ENCODE results near the gene ACBD6.

Gene ACBD6

DNA sequence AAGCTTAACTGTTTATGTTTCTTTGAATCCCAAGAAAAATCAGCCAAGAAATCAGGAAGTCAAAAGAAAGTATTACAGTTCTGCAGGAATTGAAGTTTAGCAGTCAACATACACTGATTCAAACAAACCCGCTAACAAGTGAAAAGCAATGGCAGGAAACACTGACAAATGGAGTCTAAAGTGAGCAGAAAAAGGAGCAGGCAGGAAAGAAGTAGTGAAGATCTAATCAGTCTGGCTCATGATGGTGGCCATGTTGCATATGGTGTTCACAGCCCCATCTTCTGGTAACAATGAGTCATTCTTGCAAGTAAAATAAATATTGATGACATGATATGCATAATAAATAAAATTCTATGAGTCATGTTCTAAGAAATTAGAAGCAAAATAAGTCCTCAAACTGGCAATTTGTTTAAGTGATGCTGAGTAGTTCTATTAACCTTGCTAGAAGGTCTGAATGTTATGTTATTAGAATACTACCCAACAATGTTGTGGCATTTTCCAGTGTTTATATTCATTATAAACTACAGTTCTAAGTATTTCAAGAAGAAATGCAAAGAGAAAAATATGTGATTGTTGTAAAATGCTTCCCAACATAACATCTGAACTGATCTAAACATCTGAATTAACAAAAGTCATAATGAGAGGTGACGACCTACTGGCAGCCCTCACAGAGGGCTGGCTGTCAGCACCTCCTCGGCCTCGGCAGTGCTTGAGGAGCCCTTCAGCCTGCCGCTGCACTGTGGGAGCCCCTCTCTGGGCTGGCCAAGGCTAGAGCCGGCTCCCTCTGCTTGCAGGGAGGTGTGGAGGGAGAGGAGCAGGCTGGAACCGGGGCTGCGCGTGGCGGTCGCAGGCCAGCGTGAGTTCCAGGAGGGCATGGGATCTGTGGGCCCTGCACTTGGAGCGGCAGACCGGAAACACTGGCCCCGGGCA, 5.7 kb upstream of the ACBD6 start:
- no peaks in the 10 kb centered on the region; the same call in none of the 2 replicates for H3K4me1 ChIP-seq (ENCODE audit: control insufficient read depth, insufficient read depth, low read length)
- H3K4me3 ChIP-seq (ENCODE audit: low read length): no peak overlapping the region
- H3K27me3 ChIP-seq (ENCODE audit: control insufficient read depth, insufficient read depth, low read length): no peaks in the 10 kb centered on the region
- peaks cover 2% of the 10 kb centered on the region for H3K9me3 ChIP-seq (ENCODE audit: control insufficient read depth, insufficient read depth, low read length)
- no peak overlapping the region for H3K27ac ChIP-seq (ENCODE audit: low read length)
- DNase-seq (ENCODE audit: low read depth, low spot score): no peak
- H3K36me3 ChIP-seq (ENCODE audit: control insufficient read depth, insufficient read depth, low read length): no peaks in the 10 kb centered on the region
- no CpG with 5 or more reads among the region's 15 CpGs for WGBS (ENCODE audit: insufficient coverage, insufficient read length)

DNA sequence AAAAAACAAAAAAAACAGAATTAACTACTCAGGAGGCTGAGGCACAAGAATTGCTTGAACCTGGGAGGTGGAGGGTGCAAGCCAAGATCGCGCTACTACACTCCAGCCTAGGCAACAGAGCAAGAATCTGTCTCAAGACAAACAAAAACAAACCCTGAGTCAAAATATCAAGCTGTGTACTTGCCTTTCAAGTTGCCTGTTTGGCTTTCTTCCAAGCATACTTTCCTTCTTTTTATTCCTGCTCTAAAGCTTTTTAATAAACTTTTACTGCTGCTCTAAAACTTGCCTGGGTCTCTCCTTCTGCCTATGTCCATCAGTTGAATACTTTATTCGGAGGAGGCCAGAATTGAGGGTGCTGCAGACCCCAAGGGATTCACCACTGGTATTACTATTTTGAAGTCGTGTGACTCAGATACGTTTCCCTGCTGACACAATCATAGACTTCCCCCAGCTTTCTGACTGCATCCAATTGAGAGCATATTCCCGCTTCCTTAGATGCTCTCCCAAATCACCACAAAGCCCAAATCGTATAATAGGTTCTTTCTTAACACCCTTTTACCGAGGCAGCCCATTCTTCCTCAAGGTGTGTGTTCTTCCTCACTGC, 3.5 kb upstream of the ACBD6 start:
- H3K4me3 ChIP-seq (ENCODE audit: low read length): no peak overlapping the region
- no peaks in the 10 kb centered on the region for H3K36me3 ChIP-seq (ENCODE audit: control insufficient read depth, insufficient read depth, low read length)
- H3K27ac ChIP-seq (ENCODE audit: low read length): no peak overlapping the region
- no peak for DNase-seq (ENCODE audit: low read depth, low spot score)
- no peaks in the 10 kb centered on the region for H3K27me3 ChIP-seq (ENCODE audit: control insufficient read depth, insufficient read depth, low read length)
- peaks cover 2% of the 10 kb centered on the region for H3K9me3 ChIP-seq (ENCODE audit: control insufficient read depth, insufficient read depth, low read length)
- WGBS (ENCODE audit: insufficient coverage, insufficient read length): no CpG with 5 or more reads among the region's 8 CpGs
- H3K4me1 ChIP-seq (ENCODE audit: control insufficient read depth, insufficient read depth, low read length): 0 out of 2 replicates have a peak, but pooled peaks cover 2% of the 10 kb centered on the region

DNA sequence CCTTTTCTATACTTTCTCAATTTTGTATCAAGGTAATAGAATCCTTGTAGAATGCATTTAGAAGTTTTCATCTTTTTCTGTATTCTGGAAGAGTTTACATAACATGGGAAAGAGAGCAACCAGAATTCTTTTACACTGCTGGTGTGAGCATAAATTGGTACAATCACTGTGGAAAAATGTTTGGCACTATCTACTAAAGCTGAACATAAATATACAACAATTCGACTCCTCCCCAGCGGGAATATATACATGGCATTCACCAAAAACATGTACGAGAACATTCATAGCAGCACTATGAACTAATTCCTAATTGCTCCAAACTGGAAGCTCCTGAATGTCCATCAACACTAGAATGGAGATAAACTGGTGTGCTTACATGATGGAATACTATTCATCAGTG, 1.8 kb upstream of the ACBD6 start:
- Histone ChIP-seq H3K4me1 (ENCODE audit: control insufficient read depth, insufficient read depth, low read length) (0 out of 2 replicates have a peak, but pooled peaks cover 2% of the 10 kb centered on the region), H3K27me3 (ENCODE audit: control insufficient read depth, insufficient read depth, low read length) (no peaks in the 10 kb centered on the region), H3K4me3 (ENCODE audit: low read length) (no peak overlapping the region), H3K27ac (ENCODE audit: low read length) (no peak overlapping the region), H3K36me3 (ENCODE audit: control insufficient read depth, insufficient read depth, low read length) (no peaks in the 10 kb centered on the region), H3K9me3 (ENCODE audit: control insufficient read depth, insufficient read depth, low read length) (peaks cover 2% of the 10 kb centered on the region)
- DNase-seq (ENCODE audit: low read depth, low spot score): no peak
- WGBS (ENCODE audit: insufficient coverage, insufficient read length): no CpG with 5 or more reads among the region's 3 CpGs

DNA sequence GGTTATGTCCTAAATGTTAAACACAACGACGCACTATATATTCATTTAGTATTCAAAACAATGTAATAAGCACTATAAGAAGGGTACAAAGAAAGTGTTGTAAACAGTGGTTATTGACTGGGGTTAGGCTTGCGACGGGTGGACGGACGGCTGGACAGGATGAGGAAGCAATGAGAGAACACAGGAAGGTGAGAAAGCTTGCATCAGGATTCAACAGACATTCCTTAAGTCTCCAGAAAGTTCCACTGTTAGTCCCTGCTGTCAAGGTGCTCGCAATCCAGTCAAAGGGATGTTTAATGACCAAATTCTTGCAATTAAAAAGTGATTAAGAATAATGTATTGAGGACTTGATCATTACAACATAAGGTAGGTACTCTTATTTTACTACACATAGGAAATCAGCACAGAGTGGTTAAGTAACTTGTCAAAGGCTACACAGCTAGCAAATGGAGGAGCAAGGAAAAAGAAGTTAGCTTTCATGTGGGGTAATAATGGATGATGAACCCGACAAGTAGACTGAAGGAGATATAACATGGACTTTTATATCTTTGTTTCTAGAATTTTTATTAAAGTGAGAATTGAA, 994 bp upstream of the ACBD6 start:
- no CpG with 5 or more reads among the region's 8 CpGs for WGBS (ENCODE audit: insufficient coverage, insufficient read length)
- Histone ChIP-seq H3K4me3 (ENCODE audit: low read length) (peak overlapping the region; percentile 66; the same call in 1 of the 2 replicates), H3K36me3 (ENCODE audit: control insufficient read depth, insufficient read depth, low read length) (no peaks in the 10 kb centered on the region), H3K27me3 (ENCODE audit: control insufficient read depth, insufficient read depth, low read length) (no peaks in the 10 kb centered on the region), H3K4me1 (ENCODE audit: control insufficient read depth, insufficient read depth, low read length) (0 out of 2 replicates have a peak, but pooled peaks cover 2% of the 10 kb centered on the region), H3K9me3 (ENCODE audit: control insufficient read depth, insufficient read depth, low read length) (peaks cover 1% of the 10 kb centered on the region), H3K27ac (ENCODE audit: low read length) (no peak overlapping the region)
- no peak for DNase-seq (ENCODE audit: low read depth, low spot score)

DNA sequence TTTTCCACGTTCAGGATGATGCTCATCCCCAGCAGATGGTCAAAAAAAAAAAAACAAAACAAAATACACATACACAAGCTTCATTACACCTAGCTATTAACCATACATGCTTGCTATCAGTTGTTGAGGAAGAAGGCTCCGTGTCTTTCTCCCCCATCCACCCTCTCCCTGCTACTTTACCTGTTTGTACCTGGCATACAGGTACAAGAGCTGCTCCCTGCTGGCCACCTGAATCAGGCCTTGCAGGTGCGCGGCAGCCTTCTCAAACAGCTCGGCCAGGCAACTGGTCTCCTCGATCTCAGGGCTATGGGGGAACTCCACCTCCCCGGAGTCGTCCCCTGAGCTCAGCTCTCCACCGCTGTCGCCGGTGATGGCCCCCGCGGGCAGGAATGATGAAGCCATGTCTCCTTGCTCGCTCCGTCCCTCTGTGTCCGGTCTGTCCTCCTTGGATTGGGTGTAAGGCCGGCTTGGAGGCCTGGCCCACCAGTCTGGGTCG, 464 bp downstream of the ACBD6 start:
- no peaks in the 10 kb centered on the region for H3K9me3 ChIP-seq (ENCODE audit: control insufficient read depth, insufficient read depth, low read length)
- no peak overlapping the region for H3K27ac ChIP-seq (ENCODE audit: low read length)
- no peaks in the 10 kb centered on the region for H3K27me3 ChIP-seq (ENCODE audit: control insufficient read depth, insufficient read depth, low read length)
- no peak for DNase-seq (ENCODE audit: low read depth, low spot score)
- no CpG with 5 or more reads among the region's 18 CpGs for WGBS (ENCODE audit: insufficient coverage, insufficient read length)
- peak overlapping the region; percentile 66 for H3K4me3 ChIP-seq (ENCODE audit: low read length)
- H3K4me1 ChIP-seq (ENCODE audit: control insufficient read depth, insufficient read depth, low read length): 0 out of 2 replicates have a peak, but pooled peaks cover 2% of the 10 kb centered on the region
- H3K36me3 ChIP-seq (ENCODE audit: control insufficient read depth, insufficient read depth, low read length): no peaks in the 10 kb centered on the region

DNA sequence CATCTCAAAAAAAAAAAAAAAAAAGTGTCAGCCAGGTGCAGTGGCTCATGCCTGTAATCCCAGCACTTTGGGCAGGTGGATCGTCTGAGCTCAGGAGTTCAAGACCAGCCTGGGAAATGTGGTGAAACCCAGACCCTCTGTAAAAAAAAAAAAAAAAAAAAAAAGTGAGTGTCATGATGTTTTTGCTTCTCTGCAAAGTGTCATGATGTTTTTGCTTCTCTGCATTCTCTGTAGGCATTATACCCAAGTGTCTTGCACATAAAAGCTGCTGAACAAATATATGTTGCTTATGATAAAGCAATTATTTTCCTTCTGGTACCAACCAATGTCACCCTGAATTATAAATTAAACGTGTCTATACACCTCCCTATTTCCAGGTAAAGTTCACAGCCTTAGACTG, 1.7 kb downstream of the ACBD6 start:
- DNase-seq (ENCODE audit: low read depth, low spot score): no peak
- Histone ChIP-seq H3K4me3 (ENCODE audit: low read length) (no peak overlapping the region), H3K36me3 (ENCODE audit: control insufficient read depth, insufficient read depth, low read length) (no peaks in the 10 kb centered on the region), H3K27me3 (ENCODE audit: control insufficient read depth, insufficient read depth, low read length) (no peaks in the 10 kb centered on the region), H3K9me3 (ENCODE audit: control insufficient read depth, insufficient read depth, low read length) (no peaks in the 10 kb centered on the region), H3K27ac (ENCODE audit: low read length) (no peak overlapping the region), H3K4me1 (ENCODE audit: control insufficient read depth, insufficient read depth, low read length) (0 out of 2 replicates have a peak, but pooled peaks cover 2% of the 10 kb centered on the region)
- WGBS (ENCODE audit: insufficient coverage, insufficient read length): no CpG with 5 or more reads among the region's 2 CpGs

DNA sequence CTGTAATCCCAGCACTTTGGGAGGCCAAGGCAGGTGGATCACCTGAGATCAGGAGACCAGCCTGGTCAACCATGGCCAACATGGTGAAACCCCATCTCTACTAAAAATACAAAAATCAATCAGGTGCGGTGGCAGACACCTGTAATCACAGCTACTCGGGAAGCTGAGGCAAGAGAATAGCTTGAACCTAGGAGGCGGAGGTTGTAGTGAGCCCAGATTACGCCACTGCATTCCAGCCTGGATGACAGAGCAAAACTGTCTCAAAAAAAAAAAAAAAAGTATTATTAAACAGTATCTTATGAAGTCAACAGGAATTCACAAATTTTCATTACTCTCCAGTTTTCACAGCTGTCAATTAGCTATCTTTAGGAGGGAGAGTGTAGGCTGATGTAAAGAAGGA, 3.8 kb downstream of the ACBD6 start:
- Histone ChIP-seq H3K36me3 (ENCODE audit: control insufficient read depth, insufficient read depth, low read length) (no peaks in the 10 kb centered on the region), H3K27me3 (ENCODE audit: control insufficient read depth, insufficient read depth, low read length) (no peaks in the 10 kb centered on the region), H3K4me1 (ENCODE audit: control insufficient read depth, insufficient read depth, low read length) (0 out of 2 replicates have a peak, but pooled peaks cover 2% of the 10 kb centered on the region), H3K9me3 (ENCODE audit: control insufficient read depth, insufficient read depth, low read length) (no peaks in the 10 kb centered on the region), H3K4me3 (ENCODE audit: low read length) (no peak overlapping the region), H3K27ac (ENCODE audit: low read length) (no peak overlapping the region)
- WGBS (ENCODE audit: insufficient coverage, insufficient read length): no CpG with 5 or more reads among the region's 4 CpGs
- no peak for DNase-seq (ENCODE audit: low read depth, low spot score)

DNA sequence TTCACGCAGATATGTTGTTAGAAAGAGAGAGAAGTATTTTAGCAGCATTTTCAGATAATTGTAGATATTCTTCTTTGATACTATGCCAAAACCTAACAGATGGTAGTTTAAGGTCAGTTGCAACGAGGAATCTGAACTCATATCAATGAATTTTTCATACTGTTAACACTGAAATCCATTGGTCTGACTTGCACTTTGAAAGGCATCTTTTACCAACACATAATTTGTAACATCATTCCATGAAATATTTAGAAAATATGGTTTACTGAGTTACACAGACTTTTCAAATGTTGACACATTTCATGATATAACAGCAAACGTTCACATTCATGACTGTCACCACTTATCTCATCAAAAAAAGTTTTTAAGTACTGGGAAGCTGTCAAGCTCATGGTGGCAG, 4.6 kb downstream of the ACBD6 start:
- Histone ChIP-seq H3K27ac (ENCODE audit: low read length) (no peak overlapping the region), H3K4me1 (ENCODE audit: control insufficient read depth, insufficient read depth, low read length) (0 out of 2 replicates have a peak, but pooled peaks cover 2% of the 10 kb centered on the region), H3K9me3 (ENCODE audit: control insufficient read depth, insufficient read depth, low read length) (no peaks in the 10 kb centered on the region), H3K4me3 (ENCODE audit: low read length) (no peak overlapping the region), H3K36me3 (ENCODE audit: control insufficient read depth, insufficient read depth, low read length) (no peaks in the 10 kb centered on the region), H3K27me3 (ENCODE audit: control insufficient read depth, insufficient read depth, low read length) (no peaks in the 10 kb centered on the region)
- DNase-seq (ENCODE audit: low read depth, low spot score): no peak
- no CpG with 5 or more reads among the region's 3 CpGs for WGBS (ENCODE audit: insufficient coverage, insufficient read length)

DNA sequence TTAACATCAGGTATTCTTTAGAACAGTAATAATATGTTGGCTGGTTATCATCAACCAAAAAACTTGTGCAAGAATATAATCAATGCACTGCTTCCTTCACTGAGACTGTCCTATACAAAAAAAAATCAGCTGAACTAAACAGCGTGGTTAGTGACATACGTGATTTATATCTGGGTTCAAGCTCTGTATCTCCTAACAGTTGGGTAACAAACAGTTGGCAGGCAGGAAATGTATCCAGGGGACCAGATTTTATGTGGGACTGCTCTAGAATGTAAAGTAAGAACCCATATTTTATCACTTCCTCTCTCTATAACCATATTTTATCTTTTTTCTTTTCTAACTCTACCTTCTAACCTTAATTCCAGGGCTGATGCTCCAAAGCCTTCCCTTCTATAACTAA, 8.0 kb downstream of the ACBD6 start:
- Histone ChIP-seq H3K36me3 (ENCODE audit: control insufficient read depth, insufficient read depth, low read length) (no peaks in the 10 kb centered on the region), H3K4me1 (ENCODE audit: control insufficient read depth, insufficient read depth, low read length) (no peaks in the 10 kb centered on the region), H3K4me3 (ENCODE audit: low read length) (no peak overlapping the region), H3K9me3 (ENCODE audit: control insufficient read depth, insufficient read depth, low read length) (no peaks in the 10 kb centered on the region), H3K27me3 (ENCODE audit: control insufficient read depth, insufficient read depth, low read length) (no peaks in the 10 kb centered on the region), H3K27ac (ENCODE audit: low read length) (no peak overlapping the region)
- DNase-seq (ENCODE audit: low read depth, low spot score): no peak
- no CpG with 5 or more reads among the region's 2 CpGs for WGBS (ENCODE audit: insufficient coverage, insufficient read length)

DNA sequence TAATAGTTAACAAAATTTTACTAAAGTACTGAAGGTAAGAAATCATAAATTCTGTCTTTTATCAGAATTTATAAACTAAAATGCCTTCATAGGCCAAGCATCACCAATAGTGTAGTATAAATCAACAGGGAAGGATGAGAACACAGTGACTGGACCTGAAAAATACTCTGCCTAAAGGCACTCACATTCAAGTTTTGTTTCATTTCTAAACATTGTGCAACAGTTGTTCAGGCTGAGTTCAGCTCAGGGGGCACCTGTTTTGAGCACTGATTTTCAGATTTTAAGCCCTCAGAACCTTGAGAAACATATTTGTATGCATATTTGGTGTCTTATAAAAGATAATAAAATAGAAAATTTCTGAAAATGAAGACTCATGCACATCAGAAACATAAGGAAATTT, 12.4 kb downstream of the ACBD6 start:
- Histone ChIP-seq H3K9me3 (ENCODE audit: control insufficient read depth, insufficient read depth, low read length) (no peaks in the 10 kb centered on the region), H3K27ac (ENCODE audit: low read length) (no peak overlapping the region), H3K4me1 (ENCODE audit: control insufficient read depth, insufficient read depth, low read length) (no peaks in the 10 kb centered on the region), H3K4me3 (ENCODE audit: low read length) (no peak overlapping the region), H3K27me3 (ENCODE audit: control insufficient read depth, insufficient read depth, low read length) (no peaks in the 10 kb centered on the region), H3K36me3 (ENCODE audit: control insufficient read depth, insufficient read depth, low read length) (no peaks in the 10 kb centered on the region)
- DNase-seq (ENCODE audit: low read depth, low spot score): no peak

Data from iPS DF 6.9 (cell line).